Neural cell (in vitro differentiated cells): ENCODE measurements around the gene DIP2C. TPM values are rescaled to one million over a fixed set of nuclear protein-coding genes. Genes with fewer than 3 reads are reported as not detected.

Experiments used
- H2AFZ ChIP-seq: fragments of 200-600, 300-800 bp; sonication (generic), shearing (Covaris generic); 2 replicates; pipeline ENCODE4 v1.6.0; 2014; ENCODE audit warnings: low read depth, mild to moderate bottlenecking, antibody characterized with exemption, low read length, moderate library complexity
- H3F3A ChIP-seq: fragments of 200-600 bp; shearing (Covaris generic); 2 replicates; pipeline ENCODE4 v1.6.1; 2016; ENCODE audit warnings: mild to moderate bottlenecking, moderate library complexity, mixed read lengths, antibody characterized with exemption, low read length; ENCODE audit not compliant: insufficient read depth, poor library complexity, severe bottlenecking
- H3K27ac ChIP-seq: fragments of 200-600, 300-800 bp; sonication (generic), shearing (Covaris generic); 2 replicates; pipeline ENCODE4 v1.5.1; 2014; ENCODE audit warnings: mild to moderate bottlenecking, low read length, moderate library complexity
- H3K27me3 ChIP-seq: fragments of 300-800, 200-600 bp; sonication (generic), shearing (Covaris generic); 2 replicates; pipeline ENCODE4 v1.6.0; 2014; ENCODE audit warnings: mild to moderate bottlenecking, low read depth, low read length, moderate library complexity; ENCODE audit not compliant: insufficient read depth
- H3K36me3 ChIP-seq: fragments of 300-800, 200-600 bp; sonication (generic), shearing (Covaris generic); 2 replicates; pipeline ENCODE4 v1.5.1; 2014; ENCODE audit warnings: mild to moderate bottlenecking, antibody characterized with exemption, low read length, moderate library complexity; ENCODE audit not compliant: insufficient read depth
- H3K4me2 ChIP-seq: fragments of 300-800, 200-600 bp; sonication (generic), shearing (Covaris generic); 2 replicates; pipeline ENCODE4 v1.6.0; 2014; ENCODE audit warnings: mild to moderate bottlenecking, low read length
- H3K4me3 ChIP-seq: fragments of 300-800, 200-600 bp; sonication (generic), shearing (Covaris generic); 2 replicates; pipeline ENCODE4 v1.5.1; 2014; ENCODE audit warnings: mild to moderate bottlenecking, low read length, moderate library complexity
- H3K79me2 ChIP-seq: fragments of 200-600 bp; shearing (Covaris generic); replicated peaks from 2 replicates; pipeline ENCODE4 v1.6.0; 2014; ENCODE audit warnings: mild to moderate bottlenecking, low read length, moderate library complexity; ENCODE audit not compliant: insufficient read depth
- H3K9ac ChIP-seq: fragments of 300-800, 200-600 bp; sonication (generic), shearing (Covaris generic); 2 replicates; pipeline ENCODE4 v1.6.1; 2016; ENCODE audit warnings: mild to moderate bottlenecking, low read length, mixed read lengths
- H3K9me2 ChIP-seq: fragments of 200-600 bp; shearing (Covaris generic); 2 replicates; pipeline ENCODE4 v1.6.1; 2016; ENCODE audit warnings: mild to moderate bottlenecking, low read length, mixed read lengths; ENCODE audit not compliant: insufficient read depth
- H3K9me3 ChIP-seq: fragments of 200-600, 300-800 bp; sonication (generic), shearing (Covaris generic); 2 replicates; pipeline ENCODE4 v1.6.1; 2016; ENCODE audit warnings: mild to moderate bottlenecking, mixed run types, low read length, moderate library complexity, mixed read lengths
- H4K20me1 ChIP-seq: fragments of 200-600 bp; shearing (Covaris generic); 2 replicates; pipeline ENCODE4 v1.6.1; 2016; ENCODE audit warnings: mild to moderate bottlenecking, mixed run types; ENCODE audit not compliant: insufficient read depth
- MXI1 ChIP-seq: fragments of 450-650 bp; conservative IDR thresholded peaks from 2 replicates; pipeline ENCODE4 v1.6.1; 2014; ENCODE audit warnings: antibody characterized with exemption, mild to moderate bottlenecking; ENCODE audit not compliant: poor library complexity, severe bottlenecking
- POLR2AphosphoS5 ChIP-seq: IDR thresholded peaks from 2 replicates; pipeline ENCODE4 v1.6.1; 2012
- RAD21 ChIP-seq: fragments of 450-650 bp; conservative IDR thresholded peaks from 2 replicates; pipeline ENCODE4 v1.6.1; 2014; ENCODE audit warnings: antibody characterized with exemption, mild to moderate bottlenecking, moderate library complexity
- SMC3 ChIP-seq: fragments of 450-650 bp; conservative IDR thresholded peaks from 2 replicates; pipeline ENCODE4 v1.6.1; 2014; ENCODE audit warnings: antibody characterized with exemption, mild to moderate bottlenecking, moderate library complexity; ENCODE audit not compliant: poor library complexity
- TAF1 ChIP-seq: IDR thresholded peaks from 2 replicates; pipeline ENCODE4 v1.6.1; 2012; ENCODE audit warnings: low read depth
- polyA plus RNA-seq: library from polyadenylated mRNA; depleted of rRNA; stranded (reverse); fragments of >200 nt; gene quantifications from 2 replicates; pipeline ENCODE4 v1.2.3, GENCODE V29; 2014
- TF ChIP-seq, protein P1 (sequence below): IDR thresholded peaks from 2 replicates; pipeline ENCODE4 v1.6.1; 2012; ENCODE audit warnings: borderline replicate concordance
- TF ChIP-seq, protein P2 (sequence below): fragments of 450-650 bp; IDR thresholded peaks from 2 replicates; pipeline ENCODE4 v1.5.1; 2014; ENCODE audit warnings: antibody characterized with exemption, mild to moderate bottlenecking, moderate library complexity; ENCODE audit not compliant: poor library complexity, severe bottlenecking

DIP2C gene
- polyA plus RNA-seq, 1 donor from 2014 or later: 24.1 TPM

DNA sequence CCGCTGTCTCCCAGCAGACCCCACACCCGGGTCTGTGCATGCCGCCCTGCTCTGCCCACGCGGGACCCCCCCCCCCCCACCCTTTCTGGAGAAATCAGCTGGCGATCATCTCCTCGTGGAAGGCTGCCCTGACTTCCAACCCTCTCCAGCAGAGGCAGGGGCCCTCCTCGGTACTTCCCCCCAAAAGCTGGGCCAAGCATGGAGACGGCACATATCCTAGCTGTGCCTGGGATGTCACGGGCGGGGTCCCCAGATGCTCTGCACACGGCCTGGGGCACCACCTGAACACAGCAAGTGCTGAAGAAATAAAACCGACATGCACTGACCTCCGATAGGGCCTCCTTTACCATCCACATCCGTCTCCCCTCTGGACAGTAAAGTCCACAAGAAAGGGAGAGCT, 96.0 kb downstream of the DIP2C start:
- peaks cover 87% of the 10 kb centered on the region for H3K79me2 ChIP-seq
- H3K4me3 ChIP-seq: no peak overlapping the region
- no peak overlapping the region for H3K9ac ChIP-seq
- no peaks in the 10 kb centered on the region for H3K36me3 ChIP-seq
- H2AFZ ChIP-seq: no peak overlapping the region
- no peaks in the 10 kb centered on the region for H3K9me2 ChIP-seq
- H3F3A ChIP-seq: no peaks in the 10 kb centered on the region
- no peaks in the 10 kb centered on the region for H4K20me1 ChIP-seq
- no peak overlapping the region for H3K4me2 ChIP-seq
- no peaks in the 10 kb centered on the region for H3K9me3 ChIP-seq
- no peaks in the 10 kb centered on the region for H3K27me3 ChIP-seq
- H3K27ac ChIP-seq: no peak overlapping the region
- no peak for TF ChIP-seq TAF1
- TF ChIP-seq, protein P1, sequence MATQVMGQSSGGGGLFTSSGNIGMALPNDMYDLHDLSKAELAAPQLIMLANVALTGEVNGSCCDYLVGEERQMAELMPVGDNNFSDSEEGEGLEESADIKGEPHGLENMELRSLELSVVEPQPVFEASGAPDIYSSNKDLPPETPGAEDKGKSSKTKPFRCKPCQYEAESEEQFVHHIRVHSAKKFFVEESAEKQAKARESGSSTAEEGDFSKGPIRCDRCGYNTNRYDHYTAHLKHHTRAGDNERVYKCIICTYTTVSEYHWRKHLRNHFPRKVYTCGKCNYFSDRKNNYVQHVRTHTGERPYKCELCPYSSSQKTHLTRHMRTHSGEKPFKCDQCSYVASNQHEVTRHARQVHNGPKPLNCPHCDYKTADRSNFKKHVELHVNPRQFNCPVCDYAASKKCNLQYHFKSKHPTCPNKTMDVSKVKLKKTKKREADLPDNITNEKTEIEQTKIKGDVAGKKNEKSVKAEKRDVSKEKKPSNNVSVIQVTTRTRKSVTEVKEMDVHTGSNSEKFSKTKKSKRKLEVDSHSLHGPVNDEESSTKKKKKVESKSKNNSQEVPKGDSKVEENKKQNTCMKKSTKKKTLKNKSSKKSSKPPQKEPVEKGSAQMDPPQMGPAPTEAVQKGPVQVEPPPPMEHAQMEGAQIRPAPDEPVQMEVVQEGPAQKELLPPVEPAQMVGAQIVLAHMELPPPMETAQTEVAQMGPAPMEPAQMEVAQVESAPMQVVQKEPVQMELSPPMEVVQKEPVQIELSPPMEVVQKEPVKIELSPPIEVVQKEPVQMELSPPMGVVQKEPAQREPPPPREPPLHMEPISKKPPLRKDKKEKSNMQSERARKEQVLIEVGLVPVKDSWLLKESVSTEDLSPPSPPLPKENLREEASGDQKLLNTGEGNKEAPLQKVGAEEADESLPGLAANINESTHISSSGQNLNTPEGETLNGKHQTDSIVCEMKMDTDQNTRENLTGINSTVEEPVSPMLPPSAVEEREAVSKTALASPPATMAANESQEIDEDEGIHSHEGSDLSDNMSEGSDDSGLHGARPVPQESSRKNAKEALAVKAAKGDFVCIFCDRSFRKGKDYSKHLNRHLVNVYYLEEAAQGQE: no peak
- no peak for TF ChIP-seq MXI1
- no peak for TF ChIP-seq RAD21
- no peak for TF ChIP-seq POLR2AphosphoS5

DNA sequence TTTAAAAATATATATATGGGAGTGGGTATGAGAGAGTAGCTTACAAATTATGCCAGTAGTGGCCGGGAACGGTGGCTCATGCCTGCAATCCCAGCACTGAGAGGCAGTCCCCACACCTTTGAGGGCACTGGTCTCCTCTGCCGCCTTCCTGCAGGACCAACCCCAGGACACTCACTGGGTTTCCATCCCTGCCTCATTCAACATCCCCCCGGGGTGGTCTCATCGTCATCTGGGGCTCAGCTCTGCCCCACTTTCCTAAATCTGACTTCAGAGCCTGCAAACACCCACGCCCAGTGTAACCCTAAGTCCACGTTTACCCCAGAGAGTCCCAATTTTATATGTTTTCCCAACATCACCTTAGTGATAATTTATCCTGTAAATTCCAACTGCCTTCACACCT, 96.5 kb downstream of the DIP2C start:
- H3K9me2 ChIP-seq: no peaks in the 10 kb centered on the region
- TF ChIP-seq, protein P2, sequence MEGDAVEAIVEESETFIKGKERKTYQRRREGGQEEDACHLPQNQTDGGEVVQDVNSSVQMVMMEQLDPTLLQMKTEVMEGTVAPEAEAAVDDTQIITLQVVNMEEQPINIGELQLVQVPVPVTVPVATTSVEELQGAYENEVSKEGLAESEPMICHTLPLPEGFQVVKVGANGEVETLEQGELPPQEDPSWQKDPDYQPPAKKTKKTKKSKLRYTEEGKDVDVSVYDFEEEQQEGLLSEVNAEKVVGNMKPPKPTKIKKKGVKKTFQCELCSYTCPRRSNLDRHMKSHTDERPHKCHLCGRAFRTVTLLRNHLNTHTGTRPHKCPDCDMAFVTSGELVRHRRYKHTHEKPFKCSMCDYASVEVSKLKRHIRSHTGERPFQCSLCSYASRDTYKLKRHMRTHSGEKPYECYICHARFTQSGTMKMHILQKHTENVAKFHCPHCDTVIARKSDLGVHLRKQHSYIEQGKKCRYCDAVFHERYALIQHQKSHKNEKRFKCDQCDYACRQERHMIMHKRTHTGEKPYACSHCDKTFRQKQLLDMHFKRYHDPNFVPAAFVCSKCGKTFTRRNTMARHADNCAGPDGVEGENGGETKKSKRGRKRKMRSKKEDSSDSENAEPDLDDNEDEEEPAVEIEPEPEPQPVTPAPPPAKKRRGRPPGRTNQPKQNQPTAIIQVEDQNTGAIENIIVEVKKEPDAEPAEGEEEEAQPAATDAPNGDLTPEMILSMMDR: no peak
- H3K9ac ChIP-seq: no peak overlapping the region
- no peaks in the 10 kb centered on the region for H3F3A ChIP-seq
- H3K27me3 ChIP-seq: no peaks in the 10 kb centered on the region
- H4K20me1 ChIP-seq: peaks cover 4% of the 10 kb centered on the region
- no peaks in the 10 kb centered on the region for H3K9me3 ChIP-seq
- H3K27ac ChIP-seq: no peak overlapping the region
- H3K79me2 ChIP-seq: peaks cover 87% of the 10 kb centered on the region
- H3K36me3 ChIP-seq: no peaks in the 10 kb centered on the region
- H2AFZ ChIP-seq: no peak overlapping the region
- no peak overlapping the region for H3K4me3 ChIP-seq
- no peak overlapping the region for H3K4me2 ChIP-seq

DNA sequence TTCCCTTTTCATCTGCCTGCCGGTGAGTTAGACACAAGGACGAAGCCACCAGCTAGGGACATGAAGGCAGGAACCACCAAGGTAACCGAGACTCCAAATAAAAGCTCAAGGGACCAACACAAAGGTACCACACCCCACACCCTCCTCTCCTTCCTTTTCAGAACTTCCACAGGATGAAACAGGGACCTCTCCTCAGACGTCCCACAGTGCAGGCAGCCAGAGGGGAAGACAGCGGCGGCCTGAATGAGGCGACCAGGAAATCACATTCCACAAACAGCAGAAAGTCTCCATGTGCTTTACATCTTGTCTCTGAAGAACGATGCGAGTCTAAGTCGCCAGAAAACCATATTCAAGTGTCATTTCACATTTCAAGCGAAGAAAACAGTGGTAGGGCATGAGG, 97.8 kb downstream of the DIP2C start:
- Histone ChIP-seq H4K20me1 (peaks cover 4% of the 10 kb centered on the region), H3K36me3 (no peaks in the 10 kb centered on the region), H3K9ac (no peak overlapping the region), H3K27me3 (no peaks in the 10 kb centered on the region), H3F3A (no peaks in the 10 kb centered on the region), H3K9me3 (no peaks in the 10 kb centered on the region), H3K4me2 (no peak overlapping the region), H3K4me3 (no peak overlapping the region), H2AFZ (no peak overlapping the region), H3K9me2 (no peaks in the 10 kb centered on the region), H3K79me2 (peaks cover 80% of the 10 kb centered on the region), H3K27ac (no peak overlapping the region)
- no peak for TF ChIP-seq SMC3
- no peak for TF ChIP-seq POLR2AphosphoS5
